H9 (cell line): Measurements from ENCODE around the gene RFX4. TPM values are rescaled to one million over a fixed set of nuclear protein-coding genes. Genes with fewer than 3 reads are reported as not detected.

Source experiments
- DNase-seq: peaks from one replicate; pipeline ENCODE4 v3.0.0-alpha.2; 2017
- H2AFZ ChIP-seq: one replicate; pipeline ENCODE4 v1.6.1; 2013; ENCODE audit warnings: mild to moderate bottlenecking, low read length, control low read depth, moderate library complexity
- H2AK5ac ChIP-seq: 2 replicates; pipeline ENCODE4 v1.6.1; 2013; ENCODE audit warnings: low read length, control low read depth, mixed read lengths; ENCODE audit not compliant: insufficient read length
- H2BK120ac ChIP-seq: one replicate; pipeline ENCODE4 v1.6.1; 2013; ENCODE audit warnings: low read depth, mild to moderate bottlenecking, low read length, control low read depth, inconsistent platforms; ENCODE audit not compliant: poor library complexity, severe bottlenecking
- H2BK12ac ChIP-seq: 2 replicates; pipeline ENCODE4 v1.6.1; 2013; ENCODE audit warnings: low read length, control low read depth, mixed read lengths, low read depth; ENCODE audit not compliant: insufficient read length
- H2BK15ac ChIP-seq: 2 replicates; pipeline ENCODE4 v1.6.1; 2013; ENCODE audit warnings: low read depth, low read length, control low read depth
- H2BK20ac ChIP-seq: one replicate; pipeline ENCODE4 v1.6.1; 2013; ENCODE audit warnings: low read depth, mild to moderate bottlenecking, low read length, control low read depth, inconsistent platforms; ENCODE audit not compliant: poor library complexity, severe bottlenecking
- H2BK5ac ChIP-seq: 2 replicates; pipeline ENCODE4 v1.6.1; 2013; ENCODE audit warnings: low read length, control low read depth, mixed read lengths; ENCODE audit not compliant: insufficient read length
- H3K14ac ChIP-seq: 2 replicates; pipeline ENCODE4 v1.6.1; 2013; ENCODE audit warnings: low read length, control low read depth; ENCODE audit not compliant: insufficient read depth
- H3K18ac ChIP-seq: 2 replicates; pipeline ENCODE4 v1.6.1; 2013; ENCODE audit warnings: low read depth, mild to moderate bottlenecking, mixed read lengths, low read length, control low read depth; ENCODE audit not compliant: insufficient read length
- H3K23ac ChIP-seq: 2 replicates; pipeline ENCODE4 v1.6.1; 2013; ENCODE audit warnings: low read length, control low read depth, mixed read lengths, low read depth; ENCODE audit not compliant: insufficient read length
- H3K23me2 ChIP-seq: 2 replicates; pipeline ENCODE4 v1.6.1; 2013; ENCODE audit warnings: low read depth, mild to moderate bottlenecking, mixed read lengths, low read length, control low read depth; ENCODE audit not compliant: insufficient read length, poor library complexity, severe bottlenecking
- H3K27ac ChIP-seq: 2 replicates; pipeline ENCODE4 v1.5.1; 2013; ENCODE audit warnings: low read length, control low read depth, mixed read lengths, low read depth; ENCODE audit not compliant: insufficient read length
- H3K27me3 ChIP-seq: 2 replicates; pipeline ENCODE4 v1.6.1; 2013; ENCODE audit warnings: low read length, control low read depth, inconsistent platforms; ENCODE audit not compliant: insufficient read depth
- H3K4ac ChIP-seq: 2 replicates; pipeline ENCODE4 v1.6.1; 2013; ENCODE audit warnings: low read depth, mild to moderate bottlenecking, control low read depth, inconsistent platforms, low read length, moderate library complexity
- H3K4me1 ChIP-seq: 2 replicates; pipeline ENCODE4 v1.6.1; 2013; ENCODE audit warnings: low read length, control low read depth, inconsistent platforms; ENCODE audit not compliant: insufficient read depth
- H3K4me2 ChIP-seq: 2 replicates; pipeline ENCODE4 v1.6.1; 2013; ENCODE audit warnings: low read length, control low read depth, mixed read lengths; ENCODE audit not compliant: insufficient read length, insufficient read depth
- H3K56ac ChIP-seq: 2 replicates; pipeline ENCODE4 v1.6.1; 2013; ENCODE audit warnings: low read depth, mild to moderate bottlenecking, mixed read lengths, low read length, control low read depth; ENCODE audit not compliant: insufficient read length
- H3K79me1 ChIP-seq: 2 replicates; pipeline ENCODE4 v1.6.1; 2013; ENCODE audit warnings: low read depth, mild to moderate bottlenecking, moderate library complexity, low read length, control low read depth, inconsistent platforms; ENCODE audit not compliant: insufficient read depth, poor library complexity, severe bottlenecking
- H3K79me2 ChIP-seq: 2 replicates; pipeline ENCODE4 v1.6.1; 2013; ENCODE audit warnings: low read length, control low read depth, inconsistent platforms; ENCODE audit not compliant: insufficient read depth
- H3K9ac ChIP-seq: 2 replicates; pipeline ENCODE4 v1.6.1; 2013; ENCODE audit warnings: low read length, control low read depth, mixed read lengths; ENCODE audit not compliant: insufficient read length; ENCODE audit errors: extremely low read depth
- H3K9me3 ChIP-seq: one replicate; pipeline ENCODE4 v1.6.1; 2013; ENCODE audit warnings: low read depth, low read length, inconsistent platforms; ENCODE audit not compliant: control insufficient read depth
- H3T11ph ChIP-seq: one replicate; pipeline ENCODE4 v1.6.1; 2013; ENCODE audit warnings: mild to moderate bottlenecking, low read length, control low read depth, inconsistent platforms
- H4K20me1 ChIP-seq: one replicate; pipeline ENCODE4 v1.6.1; 2013; ENCODE audit not compliant: control insufficient read depth, insufficient read length, insufficient read depth
- H4K5ac ChIP-seq: 2 replicates; pipeline ENCODE4 v1.6.1; 2013; ENCODE audit warnings: low read depth, mild to moderate bottlenecking, mixed read lengths, low read length, control low read depth; ENCODE audit not compliant: insufficient read length
- H4K8ac ChIP-seq: replicated peaks from 2 replicates; pipeline ENCODE4 v1.6.1; 2013; ENCODE audit warnings: low read length, control low read depth, mixed read lengths, low read depth; ENCODE audit not compliant: insufficient read length
- H4K91ac ChIP-seq: 2 replicates; pipeline ENCODE4 v1.6.1; 2013; ENCODE audit warnings: low read depth, mild to moderate bottlenecking, moderate library complexity, mixed read lengths, low read length, control low read depth; ENCODE audit not compliant: insufficient read length
- H3K27ac Mint-ChIP-seq, 3 experiments: 2 replicates in 2 of 3; 3 replicates in 1 of 3; pipeline ENCODE4 v1.8.0; 2020 to 2021; ENCODE audit warnings: mixed read lengths in 3 of 3, mild to moderate bottlenecking in 1 of 3, moderate library complexity in 1 of 3
- H3K27me3 Mint-ChIP-seq: 2 replicates; pipeline ENCODE4 v1.8.0; 2021; ENCODE audit warnings: low read depth, mild to moderate bottlenecking, moderate library complexity, mixed read lengths
- H3K36me3 Mint-ChIP-seq, 3 experiments: 2 replicates in 2 of 3; 3 replicates in 1 of 3; pipeline ENCODE4 v1.8.0; 2020 to 2021; ENCODE audit warnings: low read depth in 3 of 3, mixed read lengths in 3 of 3; ENCODE audit not compliant: insufficient read depth in 1 of 3
- H3K4me1 Mint-ChIP-seq, 2 experiments: 2 replicates each; pipeline ENCODE4 v1.8.0; 2020; ENCODE audit warnings: mixed read lengths in 2 of 2
- H3K4me3 Mint-ChIP-seq, 2 experiments: 2 replicates in 1 of 2; 3 replicates in 1 of 2; pipeline ENCODE4 v1.8.0; 2020 to 2021; ENCODE audit warnings: mild to moderate bottlenecking in 2 of 2, mixed read lengths in 2 of 2, moderate library complexity in 1 of 2
- H3K9me3 Mint-ChIP-seq, 2 experiments: 2 replicates in 1 of 2; 3 replicates in 1 of 2; pipeline ENCODE4 v1.8.0; 2020; ENCODE audit warnings: mild to moderate bottlenecking in 2 of 2, mixed read lengths in 2 of 2, moderate library complexity in 1 of 2
- WGBS: extraction: QIAGEN DNeasy Blood & Tissue Kit; methylation state at CpG from one replicate; pipeline ENCODE4 v1.1.7; 2013; ENCODE audit warnings: missing lambda C conversion rate, low lambda C conversion rate, mixed read lengths; ENCODE audit not compliant: insufficient read length; ENCODE audit errors: extremely low coverage; 5-methylcytosine and 5-hydroxymethylcytosine counted together
- total RNA-seq: library from RNA; stranded (reverse); gene quantifications from 2 replicates; pipeline ENCODE4 v1.2.1, GENCODE V29; 2021
- TF ChIP-seq, protein P1 (sequence below): fragments of 200-600 bp; sonication (generic); conservative IDR thresholded peaks from 3 replicates; pipeline ENCODE4 v1.8.0; 2021; ENCODE audit warnings: antibody characterized with exemption, mild to moderate bottlenecking

The RFX4 gene
- total RNA-seq, 1 experiment from 2014 or later = 0.57 TPM

DNA sequence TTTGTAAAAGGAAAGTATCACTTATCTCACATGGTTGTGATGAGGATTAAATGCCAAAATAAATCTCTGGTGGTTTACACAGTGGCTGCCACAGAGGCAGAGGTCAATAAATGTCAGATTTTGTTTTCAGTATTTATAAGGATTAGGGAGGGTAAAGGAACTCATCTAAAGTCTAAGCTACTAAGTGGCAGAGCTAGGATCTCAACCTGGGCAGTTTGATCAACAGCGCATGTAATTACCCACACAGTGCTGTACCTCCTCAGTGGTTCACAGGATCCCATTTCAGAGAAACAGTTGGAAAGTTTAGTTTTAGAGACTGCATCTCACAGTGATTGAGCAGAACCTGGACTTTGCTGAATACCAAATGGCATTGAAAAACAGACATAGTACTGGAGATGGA lies 146.8 kb downstream of the RFX4 start:
- no peak overlapping the region for H3K14ac ChIP-seq
- H4K20me1 ChIP-seq = no peaks in the 10 kb centered on the region
- no CpG with 5 or more reads among the region's 1 CpG for WGBS
- H2AFZ ChIP-seq = no peak overlapping the region
- no peaks in the 10 kb centered on the region; a peak in 2 of 7 replicates for H3K36me3 Mint-ChIP-seq
- H3K27me3 Mint-ChIP-seq = no peaks in the 10 kb centered on the region
- H3K4me2 ChIP-seq = no peak overlapping the region
- no peak overlapping the region for H3K23ac ChIP-seq
- H3K79me1 ChIP-seq = no peaks in the 10 kb centered on the region
- H3K4me1 Mint-ChIP-seq = no peaks in the 10 kb centered on the region
- H3K4me1 ChIP-seq = no peaks in the 10 kb centered on the region
- H3K27me3 ChIP-seq = no peaks in the 10 kb centered on the region
- no peak overlapping the region for H2BK12ac ChIP-seq
- H3K9ac ChIP-seq = no peak overlapping the region
- no peak overlapping the region for H2BK20ac ChIP-seq
- H3K79me2 ChIP-seq = no peaks in the 10 kb centered on the region
- no peak overlapping the region for H4K5ac ChIP-seq
- no peak overlapping the region for H2BK5ac ChIP-seq
- no peak overlapping the region for H3K27ac Mint-ChIP-seq
- no peak overlapping the region for H3K18ac ChIP-seq
- no peak overlapping the region for H4K8ac ChIP-seq
- peaks cover 0 to 2% of the 10 kb centered on the region in 2 experiments; a peak in 3 of 5 replicates for H3K9me3 Mint-ChIP-seq
- no peak overlapping the region for H4K91ac ChIP-seq
- H3K9me3 ChIP-seq = no peaks in the 10 kb centered on the region
- H2AK5ac ChIP-seq = no peak overlapping the region
- H3K23me2 ChIP-seq = no peaks in the 10 kb centered on the region
- no peak overlapping the region for H3K27ac ChIP-seq
- H3K4me3 Mint-ChIP-seq = no peak overlapping the region
- no peak overlapping the region for H2BK120ac ChIP-seq
- H2BK15ac ChIP-seq = no peak overlapping the region
- H3K4ac ChIP-seq = no peak overlapping the region
- H3K56ac ChIP-seq = no peak overlapping the region
- TF ChIP-seq, protein P1, sequence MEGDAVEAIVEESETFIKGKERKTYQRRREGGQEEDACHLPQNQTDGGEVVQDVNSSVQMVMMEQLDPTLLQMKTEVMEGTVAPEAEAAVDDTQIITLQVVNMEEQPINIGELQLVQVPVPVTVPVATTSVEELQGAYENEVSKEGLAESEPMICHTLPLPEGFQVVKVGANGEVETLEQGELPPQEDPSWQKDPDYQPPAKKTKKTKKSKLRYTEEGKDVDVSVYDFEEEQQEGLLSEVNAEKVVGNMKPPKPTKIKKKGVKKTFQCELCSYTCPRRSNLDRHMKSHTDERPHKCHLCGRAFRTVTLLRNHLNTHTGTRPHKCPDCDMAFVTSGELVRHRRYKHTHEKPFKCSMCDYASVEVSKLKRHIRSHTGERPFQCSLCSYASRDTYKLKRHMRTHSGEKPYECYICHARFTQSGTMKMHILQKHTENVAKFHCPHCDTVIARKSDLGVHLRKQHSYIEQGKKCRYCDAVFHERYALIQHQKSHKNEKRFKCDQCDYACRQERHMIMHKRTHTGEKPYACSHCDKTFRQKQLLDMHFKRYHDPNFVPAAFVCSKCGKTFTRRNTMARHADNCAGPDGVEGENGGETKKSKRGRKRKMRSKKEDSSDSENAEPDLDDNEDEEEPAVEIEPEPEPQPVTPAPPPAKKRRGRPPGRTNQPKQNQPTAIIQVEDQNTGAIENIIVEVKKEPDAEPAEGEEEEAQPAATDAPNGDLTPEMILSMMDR = no peak
- no peak overlapping the region for H3T11ph ChIP-seq
- no peak for DNase-seq
